GM03348 (cell line): ENCODE measurements around the gene EPN3.

Experiments used
- DNase-seq: peaks from one replicate; pipeline ENCODE4 v3.0.0; 2012; ENCODE audit warnings: low spot score

EPN3 gene

GRCh38 chr17:50590946-50591737 is 58.6 kb downstream of the EPN3 start:
- no peak for DNase-seq

DNA sequence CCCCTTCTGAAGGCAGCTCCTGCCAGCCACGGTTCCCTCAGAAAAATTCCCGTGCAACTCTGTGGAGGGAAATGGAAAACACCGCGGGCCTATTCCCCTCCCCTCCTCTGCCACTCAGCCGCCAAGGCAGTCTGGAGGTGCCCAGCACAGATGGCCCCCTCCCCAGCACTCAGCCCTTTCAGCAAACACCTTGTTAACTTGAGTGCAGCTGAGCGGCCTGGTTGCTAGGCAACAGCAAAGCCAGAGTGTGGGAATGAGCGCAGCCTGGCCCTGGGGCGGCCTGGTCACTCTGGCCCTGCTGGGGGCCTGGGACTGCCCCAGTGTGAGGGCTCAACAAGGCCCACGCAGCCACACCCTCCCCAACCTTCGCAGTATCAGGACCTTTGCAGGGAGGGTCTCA is 60.8 kb downstream of the EPN3 start:
- DNase-seq: no peak
